Neural progenitor cell (in vitro differentiated cells): ENCODE data around the gene RORB. TPM values are rescaled to one million over a fixed set of nuclear protein-coding genes. Genes with fewer than 3 reads are reported as not detected.
A peak's percentile ranks its signal among the peaks of the same experiment; 100 is the strongest.

Source experiments
- DNase-seq: peaks from one replicate; pipeline ENCODE4 v3.0.0-alpha.2; 2016; ENCODE audit warnings: low spot score
- H2AFZ ChIP-seq: fragments of 200-600 bp; sonication (generic); replicated peaks from 2 replicates; pipeline ENCODE4 v1.6.1; 2016; ENCODE audit warnings: antibody characterized with exemption
- H3F3A ChIP-seq: fragments of 200-600 bp; sonication (generic); 2 replicates; pipeline ENCODE4 v1.6.1; 2016; ENCODE audit warnings: antibody characterized with exemption, low read depth
- H3K27ac ChIP-seq: fragments of 200-600 bp; sonication (generic); 2 replicates; pipeline ENCODE4 v1.5.1; 2016; ENCODE audit warnings: mild to moderate bottlenecking
- H3K27me3 ChIP-seq: fragments of 200-600 bp; sonication (generic); 2 replicates; pipeline ENCODE4 v1.6.1; 2016; ENCODE audit warnings: mild to moderate bottlenecking, moderate library complexity
- H3K36me3 ChIP-seq: fragments of 200-600 bp; sonication (generic); 2 replicates; pipeline ENCODE4 v1.5.1; 2016
- H3K4me1 ChIP-seq: fragments of 200-600 bp; sonication (generic); 2 replicates; pipeline ENCODE4 v1.6.1; 2016; ENCODE audit warnings: mixed run types
- H3K4me2 ChIP-seq: fragments of 200-600 bp; sonication (generic); 2 replicates; pipeline ENCODE4 v1.6.1; 2016
- H3K4me3 ChIP-seq: fragments of 200-600 bp; sonication (generic); 2 replicates; pipeline ENCODE4 v1.5.1; 2016
- H3K79me2 ChIP-seq: fragments of 200-600 bp; sonication (generic); 2 replicates; pipeline ENCODE4 v1.6.1; 2016; ENCODE audit warnings: low read depth
- H3K9ac ChIP-seq: fragments of 200-600 bp; sonication (generic); 2 replicates; pipeline ENCODE4 v1.6.1; 2016
- H3K9me3 ChIP-seq: fragments of 200-600 bp; sonication (generic); 2 replicates; pipeline ENCODE4 v1.5.1; 2016; ENCODE audit warnings: low read depth
- H4K20me1 ChIP-seq: fragments of 200-600 bp; sonication (generic); 2 replicates; pipeline ENCODE4 v1.6.1; 2016; ENCODE audit warnings: low read depth
- H3K27ac Mint-ChIP-seq: 3 replicates; pipeline ENCODE4 v1.8.0; 2021; ENCODE audit warnings: mixed read lengths
- H3K27me3 Mint-ChIP-seq: 2 replicates; pipeline ENCODE4 v1.8.0; 2022; ENCODE audit warnings: low read depth, mild to moderate bottlenecking, inconsistent platforms, moderate library complexity, mixed read lengths; ENCODE audit not compliant: insufficient read depth
- H3K36me3 Mint-ChIP-seq: 3 replicates; pipeline ENCODE4 v1.8.0; 2021; ENCODE audit warnings: mixed read lengths
- H3K4me1 Mint-ChIP-seq: 3 replicates; pipeline ENCODE4 v1.8.0; 2021; ENCODE audit warnings: mixed read lengths
- H3K4me3 Mint-ChIP-seq: 3 replicates; pipeline ENCODE4 v1.8.0; 2021; ENCODE audit warnings: mild to moderate bottlenecking, moderate library complexity, mixed read lengths
- H3K9me3 Mint-ChIP-seq: 3 replicates; pipeline ENCODE4 v1.8.0; 2020; ENCODE audit warnings: mixed read lengths
- EZH2 ChIP-seq: fragments of 200-600 bp; sonication (generic); IDR thresholded peaks from 2 replicates; pipeline ENCODE4 v1.6.1; 2017; ENCODE audit warnings: antibody characterized with exemption, mild to moderate bottlenecking, moderate library complexity
- EZH2phosphoT487 ChIP-seq: fragments of 200-600 bp; sonication (generic); IDR thresholded peaks from 2 replicates; pipeline ENCODE4 v1.6.1; 2017; ENCODE audit warnings: antibody characterized with exemption
- total RNA-seq: library from RNA; depleted of rRNA; stranded (reverse); fragments of >200 nt; gene quantifications from 2 replicates; pipeline ENCODE4 v1.2.3, GENCODE V29; 2015; ENCODE audit warnings: low replicate concordance
- TF ChIP-seq, protein P1 (sequence below): fragments of 200-600 bp; sonication (generic); IDR thresholded peaks from 2 replicates; pipeline ENCODE4 v1.5.1; 2017; ENCODE audit warnings: antibody characterized with exemption, mild to moderate bottlenecking

The RORB gene
- total RNA-seq, 1 donor from 2014 or later: 4.2 TPM

- Mint-ChIP-seq H3K9me3 (peaks cover 2% of the 10 kb centered on the region), H3K4me3 (no peak overlapping the region), H3K27ac (no peak overlapping the region), H3K27me3 (peaks cover 33% of the 10 kb centered on the region), H3K4me1 (peaks cover 20% of the 10 kb centered on the region), H3K36me3 (no peaks in the 10 kb centered on the region)
- no peaks in the 10 kb centered on the region for H3K9me3 ChIP-seq
- H3K4me3 ChIP-seq: no peak overlapping the region
- TF ChIP-seq, protein P1, sequence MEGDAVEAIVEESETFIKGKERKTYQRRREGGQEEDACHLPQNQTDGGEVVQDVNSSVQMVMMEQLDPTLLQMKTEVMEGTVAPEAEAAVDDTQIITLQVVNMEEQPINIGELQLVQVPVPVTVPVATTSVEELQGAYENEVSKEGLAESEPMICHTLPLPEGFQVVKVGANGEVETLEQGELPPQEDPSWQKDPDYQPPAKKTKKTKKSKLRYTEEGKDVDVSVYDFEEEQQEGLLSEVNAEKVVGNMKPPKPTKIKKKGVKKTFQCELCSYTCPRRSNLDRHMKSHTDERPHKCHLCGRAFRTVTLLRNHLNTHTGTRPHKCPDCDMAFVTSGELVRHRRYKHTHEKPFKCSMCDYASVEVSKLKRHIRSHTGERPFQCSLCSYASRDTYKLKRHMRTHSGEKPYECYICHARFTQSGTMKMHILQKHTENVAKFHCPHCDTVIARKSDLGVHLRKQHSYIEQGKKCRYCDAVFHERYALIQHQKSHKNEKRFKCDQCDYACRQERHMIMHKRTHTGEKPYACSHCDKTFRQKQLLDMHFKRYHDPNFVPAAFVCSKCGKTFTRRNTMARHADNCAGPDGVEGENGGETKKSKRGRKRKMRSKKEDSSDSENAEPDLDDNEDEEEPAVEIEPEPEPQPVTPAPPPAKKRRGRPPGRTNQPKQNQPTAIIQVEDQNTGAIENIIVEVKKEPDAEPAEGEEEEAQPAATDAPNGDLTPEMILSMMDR: no peak
- TF ChIP-seq EZH2phosphoT487 (no peak), EZH2 (no peak)
- H3K9ac ChIP-seq: no peak overlapping the region
- peaks cover 69% of the 10 kb centered on the region for H3K27me3 ChIP-seq
- H2AFZ ChIP-seq: no peak overlapping the region
- H3K4me1 ChIP-seq: peaks cover 6% of the 10 kb centered on the region
- peak overlapping the region; percentile 79 for H3K4me2 ChIP-seq
- H3K27ac ChIP-seq: no peak overlapping the region
- H4K20me1 ChIP-seq: peaks cover 8% of the 10 kb centered on the region
- peaks cover 7% of the 10 kb centered on the region for H3F3A ChIP-seq
- no peak for DNase-seq
- H3K79me2 ChIP-seq: no peaks in the 10 kb centered on the region
- H3K36me3 ChIP-seq: no peaks in the 10 kb centered on the region
Observed at GRCh38 chr9:74501570-74501969, 4.4 kb downstream of the RORB start.

DNA sequence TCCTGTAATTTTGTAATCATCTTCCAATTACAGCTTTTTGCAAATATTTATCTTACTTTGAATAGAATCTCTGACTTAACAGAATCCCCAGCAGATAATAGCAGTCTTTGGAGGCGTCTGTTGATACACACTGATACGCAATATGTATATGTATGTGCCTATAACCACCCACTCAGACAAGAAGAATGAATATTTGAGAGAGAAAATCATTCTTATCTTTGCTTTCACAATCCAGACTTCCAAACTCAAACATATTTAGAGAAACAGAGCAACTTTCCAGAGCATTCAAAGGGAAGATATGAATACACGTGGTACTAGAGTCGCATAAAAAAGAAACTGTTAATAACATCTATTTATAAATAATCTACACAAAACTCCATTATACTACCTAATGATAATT is 6.1 kb downstream of the RORB start:
- TF ChIP-seq, protein P1: no peak
- TF ChIP-seq EZH2 (no peak), EZH2phosphoT487 (no peak)
- Mint-ChIP-seq H3K4me3 (no peak overlapping the region), H3K27ac (no peak overlapping the region), H3K9me3 (peaks cover 2% of the 10 kb centered on the region), H3K36me3 (no peaks in the 10 kb centered on the region), H3K4me1 (peaks cover 20% of the 10 kb centered on the region), H3K27me3 (peaks cover 29% of the 10 kb centered on the region)
- no peak for DNase-seq
- Histone ChIP-seq H3K9ac (no peak overlapping the region), H3K27ac (no peak overlapping the region), H3K27me3 (peaks cover 56% of the 10 kb centered on the region), H3K4me2 (no peak overlapping the region), H3K79me2 (no peaks in the 10 kb centered on the region), H2AFZ (no peak overlapping the region), H3K9me3 (no peaks in the 10 kb centered on the region), H3F3A (no peaks in the 10 kb centered on the region), H3K4me3 (no peak overlapping the region), H3K36me3 (no peaks in the 10 kb centered on the region), H4K20me1 (peaks cover 8% of the 10 kb centered on the region), H3K4me1 (peaks cover 6% of the 10 kb centered on the region)

DNA sequence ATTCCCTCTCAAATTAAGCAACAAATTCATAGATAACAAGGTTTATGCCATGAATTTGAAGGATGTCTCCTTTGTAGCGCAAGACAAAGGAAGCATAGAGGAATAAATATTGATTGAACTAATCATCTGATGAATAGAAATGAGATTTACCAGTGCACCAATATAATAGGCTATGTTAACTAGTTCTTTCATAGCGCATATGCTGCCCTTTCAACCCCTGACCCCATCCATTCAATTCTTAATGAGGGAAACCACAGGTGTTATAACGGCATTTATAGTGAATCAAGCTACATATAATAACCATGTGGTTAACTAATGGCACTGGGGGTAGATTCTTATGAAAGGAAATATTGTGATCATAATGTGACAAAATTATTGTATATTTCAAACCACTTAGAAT is 6.5 kb downstream of the RORB start:
- no peak for DNase-seq
- peaks cover 51% of the 10 kb centered on the region for H3K27me3 ChIP-seq
- no peak overlapping the region for H3K9ac ChIP-seq
- H3K36me3 ChIP-seq: no peaks in the 10 kb centered on the region
- TF ChIP-seq, protein P1: no peak
- TF ChIP-seq EZH2phosphoT487: no peak
- no peak for TF ChIP-seq EZH2
- H3K79me2 ChIP-seq: no peaks in the 10 kb centered on the region
- no peak overlapping the region for H3K27ac Mint-ChIP-seq
- H3K4me3 ChIP-seq: no peak overlapping the region
- H3K4me1 ChIP-seq: peaks cover 6% of the 10 kb centered on the region
- H2AFZ ChIP-seq: no peak overlapping the region
- no peak overlapping the region for H3K4me2 ChIP-seq
- peaks cover 29% of the 10 kb centered on the region for H3K27me3 Mint-ChIP-seq
- no peak overlapping the region for H3K27ac ChIP-seq
- H3K36me3 Mint-ChIP-seq: no peaks in the 10 kb centered on the region
- peaks cover 8% of the 10 kb centered on the region for H4K20me1 ChIP-seq
- peaks cover 2% of the 10 kb centered on the region for H3K9me3 Mint-ChIP-seq
- H3K9me3 ChIP-seq: no peaks in the 10 kb centered on the region
- no peak overlapping the region for H3K4me3 Mint-ChIP-seq
- H3F3A ChIP-seq: no peaks in the 10 kb centered on the region
- H3K4me1 Mint-ChIP-seq: peaks cover 20% of the 10 kb centered on the region
